PC-9 (cell line): ENCODE data around the gene WDHD1.

Experiments
- CTCF ChIP-seq: fragments of 200-600 bp; sonication (generic); conservative IDR thresholded peaks from 2 replicates; pipeline ENCODE4 v1.6.1; 2017; ENCODE audit warnings: mixed run types, antibody characterized with exemption, mild to moderate bottlenecking, moderate library complexity
- EZH2 ChIP-seq: fragments of 200-600 bp; sonication (generic); IDR thresholded peaks from 2 replicates; pipeline ENCODE4 v1.8.0; 2017; ENCODE audit warnings: antibody characterized with exemption, low read depth

GRCh38 chr14:54946500-54946899, 80.4 kb downstream of the WDHD1 start:
- no peak for TF ChIP-seq CTCF
- TF ChIP-seq EZH2: no peak
